ENCODE results near the gene NUMBL. TPM values are rescaled to one million over a fixed set of nuclear protein-coding genes. Genes with fewer than 3 reads are reported as not detected.

NUMBL gene
- total RNA-seq, 4 donors from 2014 or later = 11.2 to 45.8 (median 36.0) TPM

GRCh38 chr19:40690693-40691420 lies 406 bp upstream of the NUMBL start:
- WGBS, 2 donors = 1 to 2% methylated on average over 29 to 36 of the region's 56 CpGs
- DNase-seq (ENCODE audit: low spot score in 2 of 2) = peak; percentile 93 to 98
- H3K4me3 ChIP-seq (ENCODE audit: low read depth, poor library complexity, severe bottlenecking) = peak overlapping the region; percentile 20
- intact Hi-C loops (cut with DNase I; ENCODE audit: low total_unique reads) = no loop called here
- TF ChIP-seq POLR2A (IDR thresholded peaks at IDR 0.05) (no peak), CTCF (IDR thresholded peaks at IDR 0.05) (no peak)

- TF ChIP-seq POLR2A (IDR thresholded peaks at IDR 0.05) (no peak), CTCF (IDR thresholded peaks at IDR 0.05) (no peak)
- intact Hi-C loops (cut with DNase I; ENCODE audit: low total_unique reads) = no loop called here
- WGBS, 2 donors = 36 to 39% methylated on average over 17 to 18 of the region's 18 CpGs
- no peak for DNase-seq (ENCODE audit: low spot score in 2 of 2)
- H3K4me3 ChIP-seq (ENCODE audit: low read depth, poor library complexity, severe bottlenecking) = peak overlapping the region; percentile 64
Observed at GRCh38 chr19:40689339-40690049, 957 bp downstream of the NUMBL start.

GRCh38 chr19:40688987-40689338 lies 1.5 kb downstream of the NUMBL start:
- no peak for DNase-seq (ENCODE audit: low spot score in 2 of 2)
- H3K4me3 ChIP-seq (ENCODE audit: low read depth, poor library complexity, severe bottlenecking) = no peak overlapping the region
- 51 to 56% methylated on average over 4 of the region's 4 CpGs for WGBS, 2 donors
- intact Hi-C loops (cut with DNase I; ENCODE audit: low total_unique reads) = no loop called here
- no peak for TF ChIP-seq CTCF (IDR thresholded peaks at IDR 0.05)
- no peak for TF ChIP-seq POLR2A (IDR thresholded peaks at IDR 0.05)

GRCh38 chr19:40688309-40688708 lies 2.1 kb downstream of the NUMBL start:
- no peak overlapping the region for H3K4me3 ChIP-seq (ENCODE audit: low read depth, poor library complexity, severe bottlenecking)
- WGBS, 2 donors = 55 to 80% methylated on average over 1 of the region's 1 CpG

GRCh38 chr19:40687525-40688016 lies 2.9 kb downstream of the NUMBL start:
- TF ChIP-seq POLR2A (IDR thresholded peaks at IDR 0.05) (no peak), CTCF (IDR thresholded peaks at IDR 0.05) (no peak)
- intact Hi-C loops (cut with DNase I; ENCODE audit: low total_unique reads) = no loop called here
- peak; percentile 88 to 97 for DNase-seq (ENCODE audit: low spot score in 2 of 2)
- no peak overlapping the region for H3K4me3 ChIP-seq (ENCODE audit: low read depth, poor library complexity, severe bottlenecking)
- WGBS, 2 donors = 42 to 44% methylated on average over 12 of the region's 12 CpGs

More at GRCh38 chr19:40688309-40688708, 2.1 kb downstream of the NUMBL start:
- no peak for DNase-seq (ENCODE audit: low spot score in 2 of 2)
- intact Hi-C loops (cut with DNase I; ENCODE audit: low total_unique reads) = no loop called here
- TF ChIP-seq CTCF (IDR thresholded peaks at IDR 0.05) = no peak
- no peak for TF ChIP-seq POLR2A (IDR thresholded peaks at IDR 0.05)
